ENCODE measurements around the gene RAD51AP2. TPM values are rescaled to one million over a fixed set of nuclear protein-coding genes. Genes with fewer than 3 reads are reported as not detected.

Gene RAD51AP2
- total and polyA plus RNA-seq, 2 donors (not counting 1 experiment from before 2014, with no cell fraction given), result 0.02 to 0.17 TPM

DNA sequence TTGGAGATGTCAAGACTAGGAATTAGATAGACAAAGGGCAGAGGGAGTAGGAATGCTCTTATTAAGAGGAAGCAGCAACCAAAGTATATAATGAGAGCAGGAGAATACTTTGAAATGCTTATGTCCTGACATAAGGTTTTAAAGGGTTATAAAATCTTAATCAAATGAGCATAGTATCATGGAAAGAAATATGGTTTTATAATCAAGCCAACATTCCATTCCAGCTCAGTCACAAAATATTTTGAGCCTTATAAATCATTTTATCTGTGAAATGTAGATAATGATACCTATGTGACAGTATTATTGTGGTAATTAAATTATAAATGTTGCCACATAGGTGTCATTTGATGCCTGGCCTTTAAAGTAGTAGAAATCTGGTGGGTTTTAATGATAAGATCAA, 39.8 kb upstream of the RAD51AP2 start:
- no peak overlapping the region for H3K4me2 ChIP-seq (ENCODE audit: extremely low read depth, insufficient read depth, low read length)
- H3K9ac ChIP-seq (ENCODE audit: insufficient read depth, low read length), result no peak overlapping the region
- H3K36me3 ChIP-seq (ENCODE audit: control insufficient read depth, insufficient read depth, low read length), result no peaks in the 10 kb centered on the region
- no peak overlapping the region for H3K4me3 ChIP-seq (replicated peaks in 1 of 4; ENCODE audit: control extremely low read depth in 1 of 4, insufficient read depth in 1 of 4, low read depth in 3 of 4, low read length in 4 of 4)
- H3K27me3 ChIP-seq (ENCODE audit: control insufficient read depth, insufficient read depth, low read length), result no peaks in the 10 kb centered on the region
- H3K9me3 ChIP-seq (ENCODE audit: control insufficient read depth, insufficient read depth, low read depth, low read length), result no peaks in the 10 kb centered on the region
- no peak overlapping the region for H3K27ac ChIP-seq (ENCODE audit: insufficient read depth, low read length)
- H2AFZ ChIP-seq (ENCODE audit: low read length), result no peak overlapping the region
- no peaks in the 10 kb centered on the region for H3K4me1 ChIP-seq (ENCODE audit: control insufficient read depth, extremely low read depth, insufficient read depth, low read length)
- no peaks in the 10 kb centered on the region for H3K79me2 ChIP-seq (ENCODE audit: control insufficient read depth, insufficient read depth, low read length)
- peak in 1 of 2 donors; percentile 60 for DNase-seq (ENCODE audit: low read depth in 2 of 2)
- TF ChIP-seq, protein P1, sequence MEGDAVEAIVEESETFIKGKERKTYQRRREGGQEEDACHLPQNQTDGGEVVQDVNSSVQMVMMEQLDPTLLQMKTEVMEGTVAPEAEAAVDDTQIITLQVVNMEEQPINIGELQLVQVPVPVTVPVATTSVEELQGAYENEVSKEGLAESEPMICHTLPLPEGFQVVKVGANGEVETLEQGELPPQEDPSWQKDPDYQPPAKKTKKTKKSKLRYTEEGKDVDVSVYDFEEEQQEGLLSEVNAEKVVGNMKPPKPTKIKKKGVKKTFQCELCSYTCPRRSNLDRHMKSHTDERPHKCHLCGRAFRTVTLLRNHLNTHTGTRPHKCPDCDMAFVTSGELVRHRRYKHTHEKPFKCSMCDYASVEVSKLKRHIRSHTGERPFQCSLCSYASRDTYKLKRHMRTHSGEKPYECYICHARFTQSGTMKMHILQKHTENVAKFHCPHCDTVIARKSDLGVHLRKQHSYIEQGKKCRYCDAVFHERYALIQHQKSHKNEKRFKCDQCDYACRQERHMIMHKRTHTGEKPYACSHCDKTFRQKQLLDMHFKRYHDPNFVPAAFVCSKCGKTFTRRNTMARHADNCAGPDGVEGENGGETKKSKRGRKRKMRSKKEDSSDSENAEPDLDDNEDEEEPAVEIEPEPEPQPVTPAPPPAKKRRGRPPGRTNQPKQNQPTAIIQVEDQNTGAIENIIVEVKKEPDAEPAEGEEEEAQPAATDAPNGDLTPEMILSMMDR (conservative IDR thresholded peaks at IDR 0.05 in 1 of 2, IDR thresholded peaks at IDR 0.05 in 1 of 2; ENCODE audit: low read depth in 1 of 2, low read length in 2 of 2), result no peak
- no peak for TF ChIP-seq EZH2 (IDR thresholded peaks at IDR 0.05; ENCODE audit: low read length, missing control alignments)
- H4K20me1 ChIP-seq (ENCODE audit: control insufficient read depth, extremely low read depth, insufficient read depth, low read length), result no peaks in the 10 kb centered on the region

DNA sequence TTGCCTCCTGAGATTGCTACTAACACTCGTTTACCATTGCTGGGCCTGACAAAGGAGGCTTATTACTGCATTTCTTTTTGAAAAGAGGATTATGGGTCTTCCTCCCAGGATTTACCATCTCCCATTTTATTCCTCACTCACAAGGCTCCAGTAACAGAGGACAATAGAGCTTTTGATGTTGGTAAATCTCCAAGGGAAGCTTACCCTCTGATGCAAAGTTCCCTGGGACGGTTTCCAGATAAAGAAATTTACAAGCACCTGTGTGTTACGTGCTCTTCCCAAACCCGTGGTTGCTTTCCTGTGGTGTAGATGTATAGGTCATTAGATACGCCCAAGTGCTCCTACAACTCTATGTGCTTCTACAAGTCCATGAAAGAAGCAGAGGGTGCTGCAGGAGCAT, 39.4 kb upstream of the RAD51AP2 start:
- no peak for DNase-seq (ENCODE audit: low read depth in 2 of 2)
- TF ChIP-seq EZH2 (IDR thresholded peaks at IDR 0.05; ENCODE audit: low read length, missing control alignments), result no peak
- TF ChIP-seq, protein P1 (conservative IDR thresholded peaks at IDR 0.05 in 1 of 2, IDR thresholded peaks at IDR 0.05 in 1 of 2; ENCODE audit: low read depth in 1 of 2, low read length in 2 of 2), result no peak
- no peaks in the 10 kb centered on the region for H3K9me3 ChIP-seq (ENCODE audit: control insufficient read depth, insufficient read depth, low read depth, low read length)
- no peak overlapping the region for H2AFZ ChIP-seq (ENCODE audit: low read length)
- no peak overlapping the region for H3K9ac ChIP-seq (ENCODE audit: insufficient read depth, low read length)
- no peaks in the 10 kb centered on the region for H3K79me2 ChIP-seq (ENCODE audit: control insufficient read depth, insufficient read depth, low read length)
- no peak overlapping the region for H3K4me3 ChIP-seq (replicated peaks in 1 of 4; ENCODE audit: control extremely low read depth in 1 of 4, insufficient read depth in 1 of 4, low read depth in 3 of 4, low read length in 4 of 4)
- H3K27me3 ChIP-seq (ENCODE audit: control insufficient read depth, insufficient read depth, low read length), result no peaks in the 10 kb centered on the region
- H4K20me1 ChIP-seq (ENCODE audit: control insufficient read depth, extremely low read depth, insufficient read depth, low read length), result no peaks in the 10 kb centered on the region
- no peak overlapping the region for H3K27ac ChIP-seq (ENCODE audit: insufficient read depth, low read length)
- no peaks in the 10 kb centered on the region for H3K36me3 ChIP-seq (ENCODE audit: control insufficient read depth, insufficient read depth, low read length)
- no peak overlapping the region for H3K4me2 ChIP-seq (ENCODE audit: extremely low read depth, insufficient read depth, low read length)
- H3K4me1 ChIP-seq (ENCODE audit: control insufficient read depth, extremely low read depth, insufficient read depth, low read length), result no peaks in the 10 kb centered on the region

DNA sequence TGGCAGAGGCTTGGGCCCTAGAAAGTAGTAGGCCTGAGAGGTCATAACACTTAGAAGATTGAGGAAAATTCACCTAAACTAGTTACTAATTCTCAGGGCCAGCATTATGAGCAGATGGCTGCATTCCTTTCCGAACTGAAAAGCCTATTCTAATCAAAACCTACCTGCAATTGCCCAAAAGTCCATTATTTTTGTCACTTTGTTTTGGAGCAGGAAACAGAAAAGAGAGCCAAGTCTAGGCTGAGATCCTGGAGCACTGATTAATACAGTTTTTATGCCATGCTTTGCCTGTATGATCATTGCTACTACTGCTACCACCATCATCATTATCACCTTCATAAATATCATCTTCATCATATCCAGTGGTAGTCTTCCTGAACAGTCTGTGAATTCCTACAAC, 36.9 kb upstream of the RAD51AP2 start:
- H4K20me1 ChIP-seq (ENCODE audit: control insufficient read depth, extremely low read depth, insufficient read depth, low read length), result no peaks in the 10 kb centered on the region
- H3K9me3 ChIP-seq (ENCODE audit: control insufficient read depth, insufficient read depth, low read depth, low read length), result no peaks in the 10 kb centered on the region
- no peak overlapping the region for H3K9ac ChIP-seq (ENCODE audit: insufficient read depth, low read length)
- H3K27ac ChIP-seq (ENCODE audit: insufficient read depth, low read length), result no peak overlapping the region
- no peaks in the 10 kb centered on the region for H3K27me3 ChIP-seq (ENCODE audit: control insufficient read depth, insufficient read depth, low read length)
- no peaks in the 10 kb centered on the region for H3K4me1 ChIP-seq (ENCODE audit: control insufficient read depth, extremely low read depth, insufficient read depth, low read length)
- H3K4me2 ChIP-seq (ENCODE audit: extremely low read depth, insufficient read depth, low read length), result no peak overlapping the region
- no peaks in the 10 kb centered on the region for H3K36me3 ChIP-seq (ENCODE audit: control insufficient read depth, insufficient read depth, low read length)
- H3K4me3 ChIP-seq (replicated peaks in 1 of 4; ENCODE audit: control extremely low read depth in 1 of 4, insufficient read depth in 1 of 4, low read depth in 3 of 4, low read length in 4 of 4), result no peak overlapping the region
- no peaks in the 10 kb centered on the region for H3K79me2 ChIP-seq (ENCODE audit: control insufficient read depth, insufficient read depth, low read length)
- TF ChIP-seq, protein P1 (conservative IDR thresholded peaks at IDR 0.05 in 1 of 2, IDR thresholded peaks at IDR 0.05 in 1 of 2; ENCODE audit: low read depth in 1 of 2, low read length in 2 of 2), result no peak
- no peak for TF ChIP-seq EZH2 (IDR thresholded peaks at IDR 0.05; ENCODE audit: low read length, missing control alignments)
- no peak overlapping the region for H2AFZ ChIP-seq (ENCODE audit: low read length)
- DNase-seq (ENCODE audit: low read depth in 2 of 2), result no peak
